OCI-M1 (cell line): ENCODE results near the gene IFT25.

Source experiments
- DNase-seq: peaks from one replicate; lab custom pipeline; 2025; lab: John Stamatoyannopoulos, UW

The IFT25 gene

GRCh38 chr1:53957194-53957818 is 11.8 kb upstream of the IFT25 start:
- no peak for DNase-seq

GRCh38 chr1:53956308-53957168 is 11.0 kb upstream of the IFT25 start:
- no peak for DNase-seq

GRCh38 chr1:53954128-53954527 is 8.6 kb upstream of the IFT25 start:
- DNase-seq = no peak

GRCh38 chr1:53951697-53952096 is 6.2 kb upstream of the IFT25 start:
- DNase-seq = no peak

GRCh38 chr1:53949023-53949990 is 3.8 kb upstream of the IFT25 start:
- peak; percentile 69 for DNase-seq

- no peak for DNase-seq
Observed at GRCh38 chr1:53948291-53948690, 2.8 kb upstream of the IFT25 start.

- no peak for DNase-seq
Observed at GRCh38 chr1:53947172-53947907, 1.8 kb upstream of the IFT25 start.

GRCh38 chr1:53946252-53947171 is 1.0 kb upstream of the IFT25 start, which contains the start of gene LRRC42:
Gene LRRC42, plus strand, starts transcription at chr1:53946350. Its CDS starts 5,650 bp downstream, at chr1:53952000.
- DNase-seq = no peak

GRCh38 chr1:53945183-53945432 is 391 bp downstream of the IFT25 start:
- DNase-seq = peak; percentile 64

- no peak for DNase-seq
Observed at GRCh38 chr1:53944469-53945182, 873 bp downstream of the IFT25 start.

- DNase-seq = no peak
Observed at GRCh38 chr1:53943490-53944043, 1.9 kb downstream of the IFT25 start.

- DNase-seq = no peak
Observed at GRCh38 chr1:53943090-53943489, 2.4 kb downstream of the IFT25 start.

GRCh38 chr1:53942127-53942957 is 3.2 kb downstream of the IFT25 start:
- peak; percentile 55 for DNase-seq

- DNase-seq = no peak
Observed at GRCh38 chr1:53938136-53938830, 7.2 kb downstream of the IFT25 start.

- DNase-seq = no peak
Observed at GRCh38 chr1:53936430-53936829, 9.1 kb downstream of the IFT25 start.

GRCh38 chr1:53934170-53934765 is 11.2 kb downstream of the IFT25 start:
- DNase-seq = no peak

GRCh38 chr1:53931523-53931922 is 14.0 kb downstream of the IFT25 start:
- no peak for DNase-seq

GRCh38 chr1:53930932-53931331 is 14.6 kb downstream of the IFT25 start:
- DNase-seq = no peak
